MCF 10A (cell line): ENCODE data around the gene PHKB. TPM values are rescaled to one million over a fixed set of nuclear protein-coding genes. Genes with fewer than 3 reads are reported as not detected.

Experiments used
- BruUV-seq: library from RNA; stranded (reverse); fragments of 400-500 nt; replicated peaks from 2 replicates; lab custom pipeline; 2021; lab: Mats Ljungman, UMichigan
- CTCF ChIA-PET: fragments of 300-600 bp; sonication (Branson Sonifier 250); formaldehyde crosslinking; extraction: SDS; loops from one replicate; lab custom pipeline; 2021; ENCODE audit warnings: antibody characterized with exemption, inconsistent platforms; lab: Yijun Ruan, JAX
- POLR2A ChIA-PET: fragments of 300-600, 350-650 bp; sonication (Branson Sonifier 250); formaldehyde crosslinking; extraction: SDS; loops from one replicate; lab custom pipeline; 2020; ENCODE audit warnings: antibody characterized with exemption, inconsistent platforms; lab: Yijun Ruan, JAX
- DNase-seq: peaks from one replicate; pipeline ENCODE4 v3.0.0-alpha.2; 2018; ENCODE audit not compliant: unreplicated experiment
- H3K27ac Mint-ChIP-seq: one replicate; pipeline ENCODE4 v1.8.0; 2022; ENCODE audit warnings: mild to moderate bottlenecking, low read depth, mixed read lengths; ENCODE audit not compliant: unreplicated experiment
- H3K27me3 Mint-ChIP-seq: one replicate; pipeline ENCODE4 v1.8.0; 2022; ENCODE audit warnings: mixed read lengths; ENCODE audit not compliant: insufficient read depth, unreplicated experiment
- H3K36me3 Mint-ChIP-seq: one replicate; pipeline ENCODE4 v1.8.0; 2022; ENCODE audit warnings: mild to moderate bottlenecking, moderate library complexity, mixed read lengths; ENCODE audit not compliant: insufficient read depth, unreplicated experiment
- H3K4me1 Mint-ChIP-seq: one replicate; pipeline ENCODE4 v1.8.0; 2022; ENCODE audit warnings: mixed read lengths; ENCODE audit not compliant: insufficient read depth, unreplicated experiment
- H3K4me3 Mint-ChIP-seq: one replicate; pipeline ENCODE4 v1.8.0; 2022; ENCODE audit warnings: mild to moderate bottlenecking, moderate library complexity, mixed read lengths; ENCODE audit not compliant: unreplicated experiment
- H3K9me3 Mint-ChIP-seq: one replicate; pipeline ENCODE4 v1.8.0; 2022; ENCODE audit warnings: mixed read lengths; ENCODE audit not compliant: unreplicated experiment
- intact Hi-C: fragments of 100-400 bp; cut with micrococcal nuclease; formaldehyde crosslinking; loops from 2 replicates; pipeline ENCODE4 v1.14.1; 2022
- total RNA-seq: library from RNA; stranded (reverse); gene quantifications from 2 replicates; pipeline ENCODE4 v1.2.3, GENCODE V29; 2022
- TF ChIP-seq, protein P1 (sequence below): fragments of 200-600 bp; IDR thresholded peaks from one replicate; pipeline ENCODE4 v1.8.0; 2022; ENCODE audit warnings: antibody characterized with exemption, mild to moderate bottlenecking; ENCODE audit not compliant: unreplicated experiment

The PHKB gene
- total RNA-seq, 1 experiment from 2014 or later: 62.2 TPM

DNA sequence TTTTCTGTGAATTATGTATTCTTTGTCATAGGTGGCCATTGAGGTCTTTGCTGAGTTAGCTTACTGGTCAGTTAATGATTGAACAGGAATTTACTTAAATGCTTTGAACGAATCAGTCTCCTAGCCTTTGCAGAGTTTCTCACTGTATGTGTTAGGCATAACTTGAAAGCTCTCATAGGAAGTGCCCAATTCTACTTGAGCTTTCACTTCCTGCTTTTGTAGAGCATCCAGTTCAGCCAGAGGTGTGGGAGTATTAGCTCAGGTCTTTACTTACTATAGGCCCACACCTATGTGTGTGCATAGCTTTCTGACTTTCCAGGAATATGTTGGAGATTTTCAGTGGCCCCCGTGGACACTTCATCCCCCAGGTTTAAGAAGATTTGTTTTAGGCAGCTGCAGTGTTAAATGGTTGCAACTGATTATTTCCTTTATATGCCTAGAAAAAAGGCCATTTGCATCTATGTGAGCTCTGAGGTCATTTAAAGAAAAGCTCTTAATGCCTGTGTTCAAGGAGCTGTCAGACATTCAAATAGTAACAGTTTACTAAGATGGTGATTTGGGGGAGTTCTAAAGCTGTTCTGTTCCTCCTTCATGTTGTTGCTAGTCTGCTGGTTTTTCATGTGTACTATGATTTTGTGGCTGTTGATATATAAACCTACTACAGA is 62.3 kb downstream of the PHKB start:
- intact Hi-C loops: no loop called here
- POLR2A ChIA-PET: interaction anchor here (0.6 kb wide), 2 partner anchors 24 to 721 kb away, joined by 3 to 4 read pairs; partner anchors contain the start of gene LONP2
- no TSS peak for BruUV-seq
- CTCF ChIA-PET: interaction anchor here (0.9 kb wide), 1 partner anchor 8 kb away, joined by 3 read pairs; no protein-coding TSS in a partner anchor
- TF ChIP-seq, protein P1, sequence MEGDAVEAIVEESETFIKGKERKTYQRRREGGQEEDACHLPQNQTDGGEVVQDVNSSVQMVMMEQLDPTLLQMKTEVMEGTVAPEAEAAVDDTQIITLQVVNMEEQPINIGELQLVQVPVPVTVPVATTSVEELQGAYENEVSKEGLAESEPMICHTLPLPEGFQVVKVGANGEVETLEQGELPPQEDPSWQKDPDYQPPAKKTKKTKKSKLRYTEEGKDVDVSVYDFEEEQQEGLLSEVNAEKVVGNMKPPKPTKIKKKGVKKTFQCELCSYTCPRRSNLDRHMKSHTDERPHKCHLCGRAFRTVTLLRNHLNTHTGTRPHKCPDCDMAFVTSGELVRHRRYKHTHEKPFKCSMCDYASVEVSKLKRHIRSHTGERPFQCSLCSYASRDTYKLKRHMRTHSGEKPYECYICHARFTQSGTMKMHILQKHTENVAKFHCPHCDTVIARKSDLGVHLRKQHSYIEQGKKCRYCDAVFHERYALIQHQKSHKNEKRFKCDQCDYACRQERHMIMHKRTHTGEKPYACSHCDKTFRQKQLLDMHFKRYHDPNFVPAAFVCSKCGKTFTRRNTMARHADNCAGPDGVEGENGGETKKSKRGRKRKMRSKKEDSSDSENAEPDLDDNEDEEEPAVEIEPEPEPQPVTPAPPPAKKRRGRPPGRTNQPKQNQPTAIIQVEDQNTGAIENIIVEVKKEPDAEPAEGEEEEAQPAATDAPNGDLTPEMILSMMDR: no peak
- Mint-ChIP-seq H3K27ac (peak overlapping the region; percentile 49), H3K4me3 (no peak overlapping the region), H3K9me3 (no peaks in the 10 kb centered on the region), H3K36me3 (peaks cover 9% of the 10 kb centered on the region), H3K27me3 (no peaks in the 10 kb centered on the region), H3K4me1 (no peaks in the 10 kb centered on the region)
- DNase-seq: no peak

DNA sequence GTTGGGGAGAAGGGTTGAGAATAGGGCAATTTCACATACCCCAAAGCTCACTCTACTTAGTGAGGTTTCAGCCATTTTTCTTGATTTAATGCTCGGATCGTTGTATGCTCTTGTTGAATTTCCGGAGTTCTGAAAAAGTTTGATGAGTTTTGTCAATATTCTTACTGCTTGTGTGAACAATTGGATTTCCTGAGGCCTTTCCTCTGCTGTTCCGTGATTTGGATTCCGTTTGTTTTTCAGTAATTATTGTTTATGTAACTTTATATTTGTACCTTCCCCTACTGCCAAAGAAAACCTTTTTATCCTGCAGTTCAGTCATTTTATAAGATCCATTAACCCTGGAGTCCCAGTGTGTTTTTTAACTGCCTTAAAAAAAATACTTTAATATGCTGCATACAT is 62.9 kb downstream of the PHKB start:
- peaks cover 9% of the 10 kb centered on the region for H3K36me3 Mint-ChIP-seq
- no peak for DNase-seq
- no peaks in the 10 kb centered on the region for H3K27me3 Mint-ChIP-seq
- H3K4me1 Mint-ChIP-seq: no peaks in the 10 kb centered on the region
- no peaks in the 10 kb centered on the region for H3K9me3 Mint-ChIP-seq
- POLR2A ChIA-PET: interaction anchor here (0.6 kb wide), 1 partner anchor 24 kb away, joined by 3 read pairs; no protein-coding TSS in a partner anchor
- TF ChIP-seq, protein P1: no peak
- H3K4me3 Mint-ChIP-seq: no peak overlapping the region
- no TSS peak for BruUV-seq
- CTCF ChIA-PET: interaction anchor here (0.9 kb wide), 1 partner anchor 9 kb away, joined by 3 read pairs; no protein-coding TSS in a partner anchor
- peak overlapping the region; percentile 49 for H3K27ac Mint-ChIP-seq
- intact Hi-C loops: no loop called here

DNA sequence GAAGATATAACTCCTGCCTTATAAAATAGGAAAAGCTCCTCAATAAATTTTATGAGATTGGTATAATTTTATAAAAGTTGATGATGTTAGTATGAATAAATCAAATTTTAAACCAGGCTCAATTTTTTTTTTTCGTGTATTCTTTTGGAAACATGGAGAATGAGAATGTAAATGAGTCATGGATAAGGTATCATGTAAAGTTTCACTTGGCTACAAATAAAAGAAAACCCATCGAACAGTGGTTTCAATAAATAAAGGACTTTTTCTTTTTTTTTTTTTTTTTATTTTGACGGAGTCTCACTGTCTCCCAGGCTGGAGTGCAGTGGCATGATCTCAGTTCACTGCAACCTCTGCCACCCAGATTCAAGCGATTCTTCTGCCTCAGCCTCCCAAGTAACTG is 67.3 kb downstream of the PHKB start:
- TF ChIP-seq, protein P1: no peak
- BruUV-seq: no TSS peak
- DNase-seq: no peak
- intact Hi-C loops: no loop called here
- Mint-ChIP-seq H3K4me3 (no peak overlapping the region), H3K4me1 (no peaks in the 10 kb centered on the region), H3K9me3 (no peaks in the 10 kb centered on the region), H3K27me3 (no peaks in the 10 kb centered on the region), H3K27ac (no peak overlapping the region), H3K36me3 (peaks cover 5% of the 10 kb centered on the region)
- CTCF ChIA-PET: no interaction called here
- POLR2A ChIA-PET: no interaction called here

DNA sequence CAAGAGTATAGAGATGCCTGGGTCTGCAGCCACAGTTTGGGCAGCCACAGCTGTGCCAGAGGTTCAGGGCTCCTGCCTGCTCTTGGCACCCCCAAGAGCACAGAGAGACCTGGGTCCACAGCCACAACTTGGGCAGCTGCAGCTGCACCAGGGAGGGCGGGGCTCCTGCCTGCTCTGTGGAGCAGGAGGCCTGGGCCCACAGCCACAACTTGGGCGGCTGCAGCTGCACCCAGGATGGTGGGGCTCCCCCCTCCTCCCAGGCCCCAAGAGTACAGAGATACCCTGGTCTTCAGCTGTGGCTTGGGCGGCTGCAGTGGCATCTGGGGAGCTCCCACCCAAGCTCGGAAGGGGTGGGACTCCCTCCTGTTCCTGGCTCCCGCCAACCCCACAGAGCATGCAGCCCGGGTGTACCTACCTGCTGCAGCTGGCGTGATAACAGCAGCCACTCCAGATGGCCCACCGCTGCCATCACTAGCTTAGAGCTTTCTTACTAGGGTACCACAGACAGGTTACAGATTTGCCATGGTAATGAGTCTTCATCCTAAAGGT is 72.7 kb downstream of the PHKB start:
- TF ChIP-seq, protein P1: no peak
- no TSS peak for BruUV-seq
- Mint-ChIP-seq H3K36me3 (no peaks in the 10 kb centered on the region), H3K27me3 (no peaks in the 10 kb centered on the region), H3K4me1 (no peaks in the 10 kb centered on the region), H3K27ac (no peak overlapping the region), H3K4me3 (no peak overlapping the region), H3K9me3 (no peaks in the 10 kb centered on the region)
- CTCF ChIA-PET: no interaction called here
- intact Hi-C loops: no loop called here
- DNase-seq: no peak
- POLR2A ChIA-PET: interaction anchor here (0.6 kb wide), 1 partner anchor 14 kb away, joined by 3 read pairs; no protein-coding TSS in a partner anchor
